Liver (tissue), 3 donors: ENCODE results near the gene BCL6B.

Experiments used
- EGR1 ChIP-seq, 2 donors: IDR thresholded peaks; 2 replicates each; pipeline ENCODE4 v1.6.1; 2016 to 2018; ENCODE audit warnings: antibody characterized with exemption in 2 of 2, low read depth in 2 of 2
- FOXA1 ChIP-seq: IDR thresholded peaks from 2 replicates; pipeline ENCODE4 v1.6.1; 2016; ENCODE audit warnings: antibody characterized with exemption
- GABPA ChIP-seq, 2 donors: IDR thresholded peaks in 1 of 2; conservative IDR thresholded peaks in 1 of 2; 2 replicates each; pipeline ENCODE4 v1.6.1; 2016; ENCODE audit warnings: antibody characterized with exemption in 2 of 2, mild to moderate bottlenecking in 1 of 2, moderate library complexity in 1 of 2
- HNF4G ChIP-seq: IDR thresholded peaks from 2 replicates; pipeline ENCODE4 v1.6.1; 2016; ENCODE audit warnings: antibody characterized with exemption
- JUND ChIP-seq, 2 donors: IDR thresholded peaks; 2 replicates each; pipeline ENCODE4 v1.6.1; 2016; ENCODE audit warnings: antibody characterized with exemption in 2 of 2
- RAD21 ChIP-seq, 2 donors: IDR thresholded peaks; 2 replicates each; pipeline ENCODE4 v1.6.1; 2016; ENCODE audit warnings: antibody characterized with exemption in 2 of 2, mild to moderate bottlenecking in 2 of 2
- RXRA ChIP-seq, 2 donors: IDR thresholded peaks; 2 replicates each; pipeline ENCODE4 v1.6.1; 2017 to 2018; ENCODE audit warnings: antibody characterized with exemption in 2 of 2, mild to moderate bottlenecking in 1 of 2
- SP1 ChIP-seq: IDR thresholded peaks from 2 replicates; pipeline ENCODE4 v1.6.1; 2018; ENCODE audit warnings: antibody characterized with exemption, mild to moderate bottlenecking
- TAF1 ChIP-seq: conservative IDR thresholded peaks from 2 replicates; pipeline ENCODE4 v1.6.1; 2016; ENCODE audit warnings: antibody characterized with exemption, mild to moderate bottlenecking
- YY1 ChIP-seq: IDR thresholded peaks from 2 replicates; pipeline ENCODE4 v1.6.1; 2016; ENCODE audit warnings: antibody characterized with exemption, mild to moderate bottlenecking
- TF ChIP-seq, protein P1 (sequence below): fragments of 150-350 bp; IDR thresholded peaks from 2 replicates; pipeline ENCODE4 v1.5.1; 2017; ENCODE audit warnings: improper control_type of control experiment, low read depth, low read length; ENCODE audit not compliant: missing input control
- TF ChIP-seq, protein P2 (sequence below): IDR thresholded peaks from 2 replicates; pipeline ENCODE4 v1.6.1; 2016; ENCODE audit warnings: antibody characterized with exemption
- TF ChIP-seq, protein P3 (sequence below): IDR thresholded peaks from 2 replicates; pipeline ENCODE4 v1.6.1; 2016; ENCODE audit warnings: antibody characterized with exemption, mild to moderate bottlenecking
- TF ChIP-seq, protein P4 (sequence below): IDR thresholded peaks from 2 replicates; pipeline ENCODE4 v1.6.1; 2016; ENCODE audit warnings: antibody characterized with exemption
- donor health status: healthy.
- donor health status: healthy.

DNA sequence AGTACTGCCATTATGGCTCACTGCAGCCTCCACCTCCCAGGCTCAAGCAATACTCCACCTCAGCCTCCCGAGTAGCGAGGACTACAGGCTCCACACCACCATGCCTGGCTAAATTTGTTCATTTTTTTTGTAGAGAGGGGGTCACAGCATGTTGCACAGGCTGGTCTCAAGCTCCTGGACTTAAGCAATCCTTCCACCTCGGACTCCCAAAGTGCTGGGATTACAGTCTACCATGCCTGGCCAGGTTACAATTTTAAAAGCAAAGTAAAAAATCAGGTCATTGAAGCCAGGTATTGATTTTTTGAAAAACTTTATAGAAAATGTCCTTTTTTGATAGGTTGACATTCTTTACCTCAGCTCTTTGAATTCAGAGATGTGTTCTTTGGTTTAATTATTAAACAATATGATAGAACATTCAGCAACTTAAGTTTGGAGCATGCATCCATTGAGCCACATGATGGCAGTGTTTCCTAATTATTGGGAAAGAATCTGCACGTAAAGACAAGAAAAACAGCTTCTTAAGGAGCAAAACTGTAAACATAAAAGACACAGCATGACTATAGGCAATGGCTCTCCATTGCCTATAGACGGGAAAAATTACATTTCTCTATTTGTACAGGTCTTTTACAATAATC is 22.8 kb downstream of the BCL6B start:
- TF ChIP-seq, protein P1, sequence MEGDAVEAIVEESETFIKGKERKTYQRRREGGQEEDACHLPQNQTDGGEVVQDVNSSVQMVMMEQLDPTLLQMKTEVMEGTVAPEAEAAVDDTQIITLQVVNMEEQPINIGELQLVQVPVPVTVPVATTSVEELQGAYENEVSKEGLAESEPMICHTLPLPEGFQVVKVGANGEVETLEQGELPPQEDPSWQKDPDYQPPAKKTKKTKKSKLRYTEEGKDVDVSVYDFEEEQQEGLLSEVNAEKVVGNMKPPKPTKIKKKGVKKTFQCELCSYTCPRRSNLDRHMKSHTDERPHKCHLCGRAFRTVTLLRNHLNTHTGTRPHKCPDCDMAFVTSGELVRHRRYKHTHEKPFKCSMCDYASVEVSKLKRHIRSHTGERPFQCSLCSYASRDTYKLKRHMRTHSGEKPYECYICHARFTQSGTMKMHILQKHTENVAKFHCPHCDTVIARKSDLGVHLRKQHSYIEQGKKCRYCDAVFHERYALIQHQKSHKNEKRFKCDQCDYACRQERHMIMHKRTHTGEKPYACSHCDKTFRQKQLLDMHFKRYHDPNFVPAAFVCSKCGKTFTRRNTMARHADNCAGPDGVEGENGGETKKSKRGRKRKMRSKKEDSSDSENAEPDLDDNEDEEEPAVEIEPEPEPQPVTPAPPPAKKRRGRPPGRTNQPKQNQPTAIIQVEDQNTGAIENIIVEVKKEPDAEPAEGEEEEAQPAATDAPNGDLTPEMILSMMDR = peak; percentile 92
- TF ChIP-seq, protein P2, sequence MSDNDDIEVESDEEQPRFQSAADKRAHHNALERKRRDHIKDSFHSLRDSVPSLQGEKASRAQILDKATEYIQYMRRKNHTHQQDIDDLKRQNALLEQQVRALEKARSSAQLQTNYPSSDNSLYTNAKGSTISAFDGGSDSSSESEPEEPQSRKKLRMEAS = no peak
- TF ChIP-seq, protein P3, sequence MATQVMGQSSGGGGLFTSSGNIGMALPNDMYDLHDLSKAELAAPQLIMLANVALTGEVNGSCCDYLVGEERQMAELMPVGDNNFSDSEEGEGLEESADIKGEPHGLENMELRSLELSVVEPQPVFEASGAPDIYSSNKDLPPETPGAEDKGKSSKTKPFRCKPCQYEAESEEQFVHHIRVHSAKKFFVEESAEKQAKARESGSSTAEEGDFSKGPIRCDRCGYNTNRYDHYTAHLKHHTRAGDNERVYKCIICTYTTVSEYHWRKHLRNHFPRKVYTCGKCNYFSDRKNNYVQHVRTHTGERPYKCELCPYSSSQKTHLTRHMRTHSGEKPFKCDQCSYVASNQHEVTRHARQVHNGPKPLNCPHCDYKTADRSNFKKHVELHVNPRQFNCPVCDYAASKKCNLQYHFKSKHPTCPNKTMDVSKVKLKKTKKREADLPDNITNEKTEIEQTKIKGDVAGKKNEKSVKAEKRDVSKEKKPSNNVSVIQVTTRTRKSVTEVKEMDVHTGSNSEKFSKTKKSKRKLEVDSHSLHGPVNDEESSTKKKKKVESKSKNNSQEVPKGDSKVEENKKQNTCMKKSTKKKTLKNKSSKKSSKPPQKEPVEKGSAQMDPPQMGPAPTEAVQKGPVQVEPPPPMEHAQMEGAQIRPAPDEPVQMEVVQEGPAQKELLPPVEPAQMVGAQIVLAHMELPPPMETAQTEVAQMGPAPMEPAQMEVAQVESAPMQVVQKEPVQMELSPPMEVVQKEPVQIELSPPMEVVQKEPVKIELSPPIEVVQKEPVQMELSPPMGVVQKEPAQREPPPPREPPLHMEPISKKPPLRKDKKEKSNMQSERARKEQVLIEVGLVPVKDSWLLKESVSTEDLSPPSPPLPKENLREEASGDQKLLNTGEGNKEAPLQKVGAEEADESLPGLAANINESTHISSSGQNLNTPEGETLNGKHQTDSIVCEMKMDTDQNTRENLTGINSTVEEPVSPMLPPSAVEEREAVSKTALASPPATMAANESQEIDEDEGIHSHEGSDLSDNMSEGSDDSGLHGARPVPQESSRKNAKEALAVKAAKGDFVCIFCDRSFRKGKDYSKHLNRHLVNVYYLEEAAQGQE = no peak
- TF ChIP-seq RAD21 (IDR thresholded peaks at IDR 0.05) = peak; percentile 91 to 92
- TF ChIP-seq GABPA (IDR thresholded peaks at IDR 0.05 in 1 of 2, conservative IDR thresholded peaks at IDR 0.05 in 1 of 2) = no peak
- TF ChIP-seq JUND (IDR thresholded peaks at IDR 0.05) = peak in 1 of 2 donors; percentile 19
- TF ChIP-seq SP1 = peak; percentile 54
- no peak for TF ChIP-seq EGR1 (IDR thresholded peaks at IDR 0.05; ENCODE audit: low read depth in 2 of 2)
- TF ChIP-seq, protein P4, sequence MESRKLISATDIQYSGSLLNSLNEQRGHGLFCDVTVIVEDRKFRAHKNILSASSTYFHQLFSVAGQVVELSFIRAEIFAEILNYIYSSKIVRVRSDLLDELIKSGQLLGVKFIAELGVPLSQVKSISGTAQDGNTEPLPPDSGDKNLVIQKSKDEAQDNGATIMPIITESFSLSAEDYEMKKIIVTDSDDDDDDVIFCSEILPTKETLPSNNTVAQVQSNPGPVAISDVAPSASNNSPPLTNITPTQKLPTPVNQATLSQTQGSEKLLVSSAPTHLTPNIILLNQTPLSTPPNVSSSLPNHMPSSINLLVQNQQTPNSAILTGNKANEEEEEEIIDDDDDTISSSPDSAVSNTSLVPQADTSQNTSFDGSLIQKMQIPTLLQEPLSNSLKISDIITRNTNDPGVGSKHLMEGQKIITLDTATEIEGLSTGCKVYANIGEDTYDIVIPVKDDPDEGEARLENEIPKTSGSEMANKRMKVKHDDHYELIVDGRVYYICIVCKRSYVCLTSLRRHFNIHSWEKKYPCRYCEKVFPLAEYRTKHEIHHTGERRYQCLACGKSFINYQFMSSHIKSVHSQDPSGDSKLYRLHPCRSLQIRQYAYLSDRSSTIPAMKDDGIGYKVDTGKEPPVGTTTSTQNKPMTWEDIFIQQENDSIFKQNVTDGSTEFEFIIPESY = peak; percentile 33
- no peak for TF ChIP-seq HNF4G
- peak; percentile 23 to 40 for TF ChIP-seq RXRA (IDR thresholded peaks at IDR 0.05)
- no peak for TF ChIP-seq TAF1
- no peak for TF ChIP-seq YY1
- no peak for TF ChIP-seq FOXA1
